GM12891 (cell line): ENCODE measurements around the gene AKT1.

ENCODE experiments used
- POLR2AphosphoS5 ChIP-seq: IDR thresholded peaks from 2 replicates; pipeline ENCODE4 v1.6.1; 2011; ENCODE audit warnings: low read depth, low read length, control low read depth
- SPI1 ChIP-seq: IDR thresholded peaks from 2 replicates; pipeline ENCODE4 v1.6.1; 2011; ENCODE audit warnings: low read depth, low read length, control low read depth

DNA sequence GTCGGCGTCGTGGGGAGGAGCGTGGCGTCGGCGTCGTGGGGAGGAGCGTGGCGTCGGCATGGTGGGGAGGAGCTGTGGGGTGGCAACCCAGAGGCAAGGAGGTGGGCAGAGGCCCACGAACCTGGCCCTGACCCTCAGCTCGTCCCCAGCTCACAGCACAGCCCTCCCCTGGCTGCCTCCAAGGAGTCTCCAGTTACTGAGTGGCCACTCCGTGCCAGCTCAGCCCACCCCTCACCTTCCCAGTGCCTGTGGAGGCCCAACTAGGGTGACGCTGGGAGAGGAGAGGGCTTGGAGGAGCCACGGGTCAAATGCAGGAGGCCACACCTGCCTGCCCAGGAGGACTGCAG, 65.7 kb downstream of the AKT1 start:
- no peak for TF ChIP-seq POLR2AphosphoS5
- TF ChIP-seq SPI1, result no peak
